Chondrocyte (in vitro differentiated cells): Measurements from ENCODE around the gene TFPT. TPM values are rescaled to one million over a fixed set of nuclear protein-coding genes. Genes with fewer than 3 reads are reported as not detected.

Experiments
- DNase-seq: peaks from one replicate; pipeline ENCODE4 v3.0.0; 2021; ENCODE audit warnings: mixed read lengths, low spot score
- H3K27ac Mint-ChIP-seq: one replicate; pipeline ENCODE4 v1.8.0; 2021; ENCODE audit warnings: mild to moderate bottlenecking, moderate library complexity, mixed read lengths; ENCODE audit not compliant: unreplicated experiment
- H3K27me3 Mint-ChIP-seq: 2 replicates; pipeline ENCODE4 v1.8.0; 2021; ENCODE audit warnings: low read depth, mixed read lengths
- H3K36me3 Mint-ChIP-seq: 2 replicates; pipeline ENCODE4 v1.8.0; 2021; ENCODE audit warnings: low read depth, mixed read lengths
- H3K4me1 Mint-ChIP-seq: 2 replicates; pipeline ENCODE4 v1.8.0; 2021; ENCODE audit warnings: low read depth, mild to moderate bottlenecking, mixed read lengths
- H3K4me3 Mint-ChIP-seq: one replicate; pipeline ENCODE4 v1.8.0; 2021; ENCODE audit warnings: mild to moderate bottlenecking, moderate library complexity, mixed read lengths; ENCODE audit not compliant: unreplicated experiment
- H3K9me3 Mint-ChIP-seq: 2 replicates; pipeline ENCODE4 v1.8.0; 2021; ENCODE audit warnings: low read depth, mixed read lengths
- total RNA-seq: library from RNA; stranded (reverse); gene quantifications from 3 replicates; pipeline ENCODE4 v1.2.1, GENCODE V29; 2021
- TF ChIP-seq, protein P1 (sequence below): fragments of 200-600 bp; sonication (generic); IDR thresholded peaks from 2 replicates; pipeline ENCODE4 v1.5.0; 2021; ENCODE audit warnings: antibody characterized with exemption, mild to moderate bottlenecking, moderate library complexity

TFPT gene
- total RNA-seq, 1 donor from 2014 or later = 28.5 TPM

DNA sequence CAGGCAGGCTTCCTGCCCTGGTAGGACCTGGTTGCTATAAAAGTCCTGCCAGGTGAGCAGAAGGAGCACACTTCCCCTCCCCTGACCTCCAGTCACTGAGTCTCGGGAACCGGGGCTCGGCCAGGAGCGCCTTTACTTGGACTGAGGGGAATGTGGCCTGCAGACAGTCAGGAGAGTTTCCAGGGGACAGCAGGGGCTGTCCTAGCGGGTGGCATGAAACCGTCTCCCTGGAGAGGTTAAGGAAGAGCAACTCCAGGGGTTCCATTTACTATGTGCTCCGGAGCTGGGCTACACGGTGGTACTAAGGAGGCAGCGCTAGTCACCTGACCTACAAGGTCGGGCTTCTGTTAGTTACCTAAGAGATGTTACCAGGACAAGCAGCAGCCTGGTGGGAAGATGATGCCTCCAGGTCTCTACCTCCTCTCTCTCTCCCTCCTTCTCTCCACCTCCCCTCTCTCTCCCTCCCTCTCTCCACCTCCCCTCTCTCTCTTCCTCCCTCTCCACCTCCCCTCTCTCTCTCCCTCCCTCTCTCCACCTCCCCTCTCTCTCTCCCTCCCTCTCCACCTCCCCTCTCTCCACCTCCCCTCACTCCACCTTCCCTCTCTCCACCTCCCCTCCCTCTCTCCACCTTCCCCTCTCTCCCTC, 18.0 kb upstream of the TFPT start:
- no peak overlapping the region for H3K4me3 Mint-ChIP-seq
- H3K27me3 Mint-ChIP-seq = peaks cover 4% of the 10 kb centered on the region
- peaks cover 7% of the 10 kb centered on the region for H3K36me3 Mint-ChIP-seq
- DNase-seq = no peak
- H3K9me3 Mint-ChIP-seq = no peaks in the 10 kb centered on the region
- TF ChIP-seq, protein P1, sequence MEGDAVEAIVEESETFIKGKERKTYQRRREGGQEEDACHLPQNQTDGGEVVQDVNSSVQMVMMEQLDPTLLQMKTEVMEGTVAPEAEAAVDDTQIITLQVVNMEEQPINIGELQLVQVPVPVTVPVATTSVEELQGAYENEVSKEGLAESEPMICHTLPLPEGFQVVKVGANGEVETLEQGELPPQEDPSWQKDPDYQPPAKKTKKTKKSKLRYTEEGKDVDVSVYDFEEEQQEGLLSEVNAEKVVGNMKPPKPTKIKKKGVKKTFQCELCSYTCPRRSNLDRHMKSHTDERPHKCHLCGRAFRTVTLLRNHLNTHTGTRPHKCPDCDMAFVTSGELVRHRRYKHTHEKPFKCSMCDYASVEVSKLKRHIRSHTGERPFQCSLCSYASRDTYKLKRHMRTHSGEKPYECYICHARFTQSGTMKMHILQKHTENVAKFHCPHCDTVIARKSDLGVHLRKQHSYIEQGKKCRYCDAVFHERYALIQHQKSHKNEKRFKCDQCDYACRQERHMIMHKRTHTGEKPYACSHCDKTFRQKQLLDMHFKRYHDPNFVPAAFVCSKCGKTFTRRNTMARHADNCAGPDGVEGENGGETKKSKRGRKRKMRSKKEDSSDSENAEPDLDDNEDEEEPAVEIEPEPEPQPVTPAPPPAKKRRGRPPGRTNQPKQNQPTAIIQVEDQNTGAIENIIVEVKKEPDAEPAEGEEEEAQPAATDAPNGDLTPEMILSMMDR = no peak
- H3K27ac Mint-ChIP-seq = no peak overlapping the region
- peaks cover 12% of the 10 kb centered on the region for H3K4me1 Mint-ChIP-seq

GRCh38 chr19:54129617-54129996, 14.2 kb upstream of the TFPT start:
- Mint-ChIP-seq H3K27ac (no peak overlapping the region), H3K4me3 (no peak overlapping the region), H3K4me1 (no peaks in the 10 kb centered on the region), H3K36me3 (peaks cover 12% of the 10 kb centered on the region), H3K9me3 (no peaks in the 10 kb centered on the region), H3K27me3 (peaks cover 4% of the 10 kb centered on the region)
- TF ChIP-seq, protein P1 = no peak
- no peak for DNase-seq

GRCh38 chr19:54128796-54129616, 13.5 kb upstream of the TFPT start:
- TF ChIP-seq, protein P1 = no peak
- Mint-ChIP-seq H3K4me1 (no peaks in the 10 kb centered on the region), H3K27ac (no peak overlapping the region), H3K27me3 (no peaks in the 10 kb centered on the region), H3K9me3 (no peaks in the 10 kb centered on the region), H3K36me3 (peaks cover 14% of the 10 kb centered on the region), H3K4me3 (no peak overlapping the region)
- DNase-seq = no peak

DNA sequence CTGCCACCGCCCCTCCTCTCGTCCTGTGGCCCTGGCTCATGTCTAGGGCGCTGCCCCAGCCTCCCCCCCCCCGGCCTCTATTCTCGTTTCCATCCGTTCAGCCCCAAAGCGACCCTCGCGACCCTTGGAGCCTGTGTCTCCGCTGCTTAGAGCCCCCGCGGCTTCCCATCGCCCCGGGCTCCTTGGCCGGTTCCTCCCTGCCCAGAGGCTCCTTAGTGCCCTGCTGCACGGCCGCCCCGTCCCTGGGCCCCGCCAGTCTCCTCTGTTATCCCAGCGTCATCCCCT, 12.9 kb upstream of the TFPT start:
- TF ChIP-seq, protein P1 = no peak
- H3K36me3 Mint-ChIP-seq = peaks cover 17% of the 10 kb centered on the region
- no peaks in the 10 kb centered on the region for H3K27me3 Mint-ChIP-seq
- no peak overlapping the region for H3K4me3 Mint-ChIP-seq
- DNase-seq = no peak
- H3K27ac Mint-ChIP-seq = no peak overlapping the region
- no peaks in the 10 kb centered on the region for H3K9me3 Mint-ChIP-seq
- H3K4me1 Mint-ChIP-seq = no peaks in the 10 kb centered on the region

GRCh38 chr19:54127688-54128440, 12.4 kb upstream of the TFPT start:
- DNase-seq = no peak
- H3K27ac Mint-ChIP-seq = no peak overlapping the region
- TF ChIP-seq, protein P1 = no peak
- no peaks in the 10 kb centered on the region for H3K4me1 Mint-ChIP-seq
- no peaks in the 10 kb centered on the region for H3K9me3 Mint-ChIP-seq
- H3K4me3 Mint-ChIP-seq = no peak overlapping the region
- no peaks in the 10 kb centered on the region for H3K27me3 Mint-ChIP-seq
- H3K36me3 Mint-ChIP-seq = peaks cover 19% of the 10 kb centered on the region
